Activated CD8-positive, alpha-beta memory T cell treated with anti-CD3 and anti-CD28 coated beads, Interleukin-2, amount 10 ng/mL, durations not matched to agents 7 days and 5 days (primary cell): ENCODE results near the gene KCNQ4. TPM values are rescaled to one million over a fixed set of nuclear protein-coding genes. Genes with fewer than 3 reads are reported as not detected.

Experiments used
- ATAC-seq: fragments of 150-1000 bp; cut with Tn5 transposase; one replicate; pipeline ENCODE4 v1.10.0; 2021; ENCODE audit warnings: moderate library complexity
- CTCF ChIA-PET: fragments of 350-600 bp; sonication (Branson Sonifier 250); formaldehyde crosslinking; loops from one replicate; lab custom pipeline; 2021; ENCODE audit warnings: antibody characterized with exemption; lab: Charles Lee
- DNase-seq: peaks from one replicate; pipeline ENCODE4 v3.0.0-alpha.2; 2020
- H3K27ac Mint-ChIP-seq: one replicate; pipeline ENCODE4 v1.8.0; 2021; ENCODE audit warnings: mild to moderate bottlenecking, mixed read lengths
- H3K27me3 Mint-ChIP-seq: one replicate; pipeline ENCODE4 v1.8.0; 2021; ENCODE audit warnings: mixed read lengths
- H3K36me3 Mint-ChIP-seq: one replicate; pipeline ENCODE4 v1.8.0; 2021; ENCODE audit warnings: mild to moderate bottlenecking, mixed read lengths
- H3K4me1 Mint-ChIP-seq: one replicate; pipeline ENCODE4 v1.8.0; 2021; ENCODE audit warnings: mixed read lengths
- H3K4me3 Mint-ChIP-seq: one replicate; pipeline ENCODE4 v1.8.0; 2021; ENCODE audit warnings: mild to moderate bottlenecking, moderate library complexity, mixed read lengths
- H3K9me3 Mint-ChIP-seq: one replicate; pipeline ENCODE4 v1.8.0; 2022; ENCODE audit warnings: low read depth, mixed read lengths
- total RNA-seq, 2 experiments: library from RNA; stranded (reverse); gene quantifications; one replicate each; pipeline ENCODE4 v1.2.3, GENCODE V29; 2021

KCNQ4 gene
- total RNA-seq, 2 experiments from 2014 or later = 0.12 to 0.44 TPM

DNA sequence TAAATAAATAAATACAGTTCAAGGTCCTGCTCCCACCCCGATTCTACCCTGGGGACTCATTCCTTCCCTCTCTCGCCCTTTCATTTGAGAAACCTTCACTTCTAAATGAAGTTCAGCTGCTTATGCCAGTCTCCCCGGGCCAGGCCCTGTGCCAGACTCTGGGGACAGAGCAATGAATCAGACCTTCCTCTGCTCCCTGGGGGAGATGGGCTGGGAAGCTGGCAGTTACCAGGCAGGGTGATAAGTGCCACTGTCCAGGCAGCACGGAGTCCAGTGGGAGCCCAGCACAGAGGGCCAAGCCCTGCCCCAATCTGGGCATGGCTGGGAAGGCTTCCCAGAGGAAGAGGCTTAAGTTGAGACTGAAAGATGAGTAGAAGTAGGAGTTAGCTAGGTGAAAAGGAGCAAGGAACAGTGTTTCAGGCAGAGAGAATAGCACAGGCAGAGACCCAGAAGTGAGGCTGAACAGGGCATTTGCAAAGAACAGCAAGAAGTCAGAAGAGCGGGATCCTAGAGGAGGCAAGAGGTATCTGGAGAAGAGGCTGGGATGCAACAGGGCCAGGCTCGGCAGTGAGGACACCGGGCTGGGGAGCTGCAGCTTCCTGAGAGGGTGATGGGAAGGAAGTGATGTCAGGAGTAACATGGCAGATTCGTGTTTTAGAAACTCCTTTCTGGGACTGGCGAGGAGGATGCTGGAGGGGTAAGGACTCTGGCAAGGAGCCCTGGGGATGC is 13.5 kb downstream of the KCNQ4 start:
- DNase-seq (no peak), ATAC-seq (no peak)
- H3K4me1 Mint-ChIP-seq = peaks cover 34% of the 10 kb centered on the region
- H3K27me3 Mint-ChIP-seq = peaks cover 7% of the 10 kb centered on the region
- H3K9me3 Mint-ChIP-seq = no peaks in the 10 kb centered on the region
- peak overlapping the region; percentile 30 for H3K27ac Mint-ChIP-seq
- H3K36me3 Mint-ChIP-seq = no peaks in the 10 kb centered on the region
- peak overlapping the region; percentile 16 for H3K4me3 Mint-ChIP-seq
- CTCF ChIA-PET = interaction anchor here (1.0 to 3.2 kb wide), 4 partner anchors 12 to 53 kb away, joined by 3 to 12 read pairs (median 4); no protein-coding TSS in a partner anchor

DNA sequence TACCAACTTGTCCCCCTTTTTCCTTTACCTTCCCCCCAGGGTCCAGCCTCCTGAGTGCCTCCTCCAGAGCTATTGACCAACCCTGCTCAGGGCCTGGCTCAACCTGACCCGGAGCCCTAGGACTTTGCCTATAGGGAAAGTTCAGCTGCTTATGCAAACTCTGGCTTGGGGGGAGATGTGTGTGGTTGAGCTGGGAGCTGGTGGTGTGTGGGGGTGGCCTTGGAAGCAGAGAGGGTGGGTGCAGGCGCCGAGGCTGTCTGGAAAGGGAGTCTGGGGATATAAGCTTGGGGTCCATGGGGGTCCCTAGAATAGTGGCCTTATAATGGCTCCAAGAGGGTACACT is 14.1 kb downstream of the KCNQ4 start:
- peaks cover 35% of the 10 kb centered on the region for H3K4me1 Mint-ChIP-seq
- ATAC-seq (no peak), DNase-seq (no peak)
- H3K27me3 Mint-ChIP-seq = peaks cover 7% of the 10 kb centered on the region
- no peaks in the 10 kb centered on the region for H3K36me3 Mint-ChIP-seq
- H3K27ac Mint-ChIP-seq = peak overlapping the region; percentile 30
- CTCF ChIA-PET = interaction anchor here (1.0 to 3.2 kb wide), 5 partner anchors 11 to 151 kb away, joined by 3 to 12 read pairs (median 4); no protein-coding TSS in a partner anchor
- H3K9me3 Mint-ChIP-seq = no peaks in the 10 kb centered on the region
- peak overlapping the region; percentile 16 for H3K4me3 Mint-ChIP-seq

- CTCF ChIA-PET = interaction anchor here (1.1 to 3.2 kb wide), 4 partner anchors 10 to 150 kb away, joined by 3 to 12 read pairs (median 4); no protein-coding TSS in a partner anchor
- H3K27ac Mint-ChIP-seq = no peak overlapping the region
- no peaks in the 10 kb centered on the region for H3K36me3 Mint-ChIP-seq
- no peaks in the 10 kb centered on the region for H3K9me3 Mint-ChIP-seq
- H3K27me3 Mint-ChIP-seq = peaks cover 7% of the 10 kb centered on the region
- H3K4me3 Mint-ChIP-seq = no peak overlapping the region
- DNase-seq (no peak), ATAC-seq (no peak)
- H3K4me1 Mint-ChIP-seq = peaks cover 39% of the 10 kb centered on the region
Measured at GRCh38 chr1:40798366-40799281, 15.0 kb downstream of the KCNQ4 start.

- Mint-ChIP-seq H3K9me3 (no peaks in the 10 kb centered on the region), H3K4me3 (no peak overlapping the region), H3K36me3 (no peaks in the 10 kb centered on the region), H3K27me3 (peaks cover 7% of the 10 kb centered on the region), H3K4me1 (peaks cover 39% of the 10 kb centered on the region), H3K27ac (no peak overlapping the region)
- no peak for DNase-seq
- no peak for ATAC-seq
- CTCF ChIA-PET = interaction anchor here (3.2 kb wide), 1 partner anchor 25 kb away, joined by 12 read pairs; no protein-coding TSS in a partner anchor
Measured at GRCh38 chr1:40799351-40799867, 15.8 kb downstream of the KCNQ4 start.

- H3K4me3 Mint-ChIP-seq = peak overlapping the region; percentile 46
- H3K27ac Mint-ChIP-seq = no peak overlapping the region
- CTCF ChIA-PET = interaction anchor here (1.5 kb wide), 1 partner anchor 148 kb away, joined by 3 read pairs; no protein-coding TSS in a partner anchor
- ATAC-seq (no peak), DNase-seq (no peak)
- H3K27me3 Mint-ChIP-seq = peaks cover 12% of the 10 kb centered on the region
- H3K36me3 Mint-ChIP-seq = no peaks in the 10 kb centered on the region
- no peaks in the 10 kb centered on the region for H3K9me3 Mint-ChIP-seq
- H3K4me1 Mint-ChIP-seq = peaks cover 25% of the 10 kb centered on the region
Measured at GRCh38 chr1:40801742-40802077, 18.1 kb downstream of the KCNQ4 start.

- no peaks in the 10 kb centered on the region for H3K9me3 Mint-ChIP-seq
- H3K4me1 Mint-ChIP-seq = peaks cover 21% of the 10 kb centered on the region
- peak overlapping the region; percentile 26 for H3K27ac Mint-ChIP-seq
- peaks cover 12% of the 10 kb centered on the region for H3K27me3 Mint-ChIP-seq
- peak; percentile 90 for DNase-seq
- CTCF ChIA-PET = interaction anchor here (1.5 kb wide), 2 partner anchors 8 to 147 kb away, joined by 3 to 5 read pairs; no protein-coding TSS in a partner anchor
- H3K36me3 Mint-ChIP-seq = no peaks in the 10 kb centered on the region
- peak; percentile 91 for ATAC-seq
- peak overlapping the region; percentile 46 for H3K4me3 Mint-ChIP-seq
Measured at GRCh38 chr1:40802078-40802741, 18.6 kb downstream of the KCNQ4 start.

- CTCF ChIA-PET = interaction anchor here (1.5 to 2.5 kb wide), 2 partner anchors 8 to 27 kb away, joined by 5 to 8 read pairs; no protein-coding TSS in a partner anchor
- no peak for ATAC-seq
Measured at GRCh38 chr1:40802742-40803113, 19.1 kb downstream of the KCNQ4 start.

DNA sequence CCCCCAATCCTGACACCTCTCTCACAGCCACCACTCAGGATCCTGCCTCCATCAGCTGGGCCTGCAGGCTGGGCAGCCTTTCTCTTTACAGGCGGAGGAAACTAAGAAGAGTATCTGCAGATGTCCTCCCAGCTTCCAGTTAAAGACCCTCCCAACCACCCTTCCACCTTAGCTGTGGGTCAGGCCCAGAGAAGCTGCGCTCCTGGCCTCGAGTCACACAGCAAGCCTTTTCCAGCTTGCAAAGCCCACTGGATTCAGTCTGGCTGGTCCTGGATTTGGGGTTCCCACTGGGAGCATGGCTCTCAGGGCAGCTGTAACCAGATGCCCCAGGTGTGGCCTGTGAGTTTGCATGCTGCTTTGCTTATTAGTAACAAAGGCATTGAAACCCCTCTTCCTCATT is 19.9 kb downstream of the KCNQ4 start:
- CTCF ChIA-PET = interaction anchor here (1.5 to 2.5 kb wide), 3 partner anchors 9 to 46 kb away, joined by 5 to 8 read pairs (median 5); no protein-coding TSS in a partner anchor
- H3K27ac Mint-ChIP-seq = no peak overlapping the region
- peaks cover 12% of the 10 kb centered on the region for H3K27me3 Mint-ChIP-seq
- H3K36me3 Mint-ChIP-seq = no peaks in the 10 kb centered on the region
- DNase-seq (no peak), ATAC-seq (no peak)
- H3K4me3 Mint-ChIP-seq = no peak overlapping the region
- H3K4me1 Mint-ChIP-seq = peaks cover 16% of the 10 kb centered on the region
- H3K9me3 Mint-ChIP-seq = no peaks in the 10 kb centered on the region

More at GRCh38 chr1:40802742-40803113, 19.1 kb downstream of the KCNQ4 start:
- peaks cover 12% of the 10 kb centered on the region for H3K27me3 Mint-ChIP-seq
- peak overlapping the region; percentile 38 for H3K4me3 Mint-ChIP-seq
- no peaks in the 10 kb centered on the region for H3K36me3 Mint-ChIP-seq
- DNase-seq = no peak
- peaks cover 16% of the 10 kb centered on the region for H3K4me1 Mint-ChIP-seq
- H3K27ac Mint-ChIP-seq = no peak overlapping the region
- H3K9me3 Mint-ChIP-seq = no peaks in the 10 kb centered on the region

DNA sequence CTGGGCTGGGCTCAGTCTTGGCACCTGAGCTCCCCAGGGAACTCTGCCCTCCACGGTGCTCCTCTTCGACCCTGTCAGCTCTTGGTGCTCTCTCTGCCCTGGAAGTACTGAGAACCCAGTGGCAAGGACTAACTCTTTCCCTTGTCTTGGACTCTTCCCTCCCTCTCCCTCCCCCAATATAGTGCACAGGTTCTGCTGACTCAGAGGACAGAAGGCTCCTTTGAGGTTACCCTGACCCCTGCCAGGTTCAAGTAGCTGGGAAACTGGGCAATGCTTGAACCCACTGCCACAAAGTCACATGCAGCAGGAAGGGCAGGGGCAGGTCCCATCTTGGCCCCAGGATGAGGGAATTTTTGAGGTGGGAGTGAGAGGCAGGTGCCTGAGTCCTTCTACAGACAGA is 20.3 kb downstream of the KCNQ4 start:
- H3K4me3 Mint-ChIP-seq = no peak overlapping the region
- DNase-seq = no peak
- CTCF ChIA-PET = interaction anchor here (1.5 to 2.5 kb wide), 3 partner anchors 10 to 46 kb away, joined by 5 to 8 read pairs (median 5); no protein-coding TSS in a partner anchor
- no peaks in the 10 kb centered on the region for H3K36me3 Mint-ChIP-seq
- peaks cover 12% of the 10 kb centered on the region for H3K27me3 Mint-ChIP-seq
- no peak for ATAC-seq
- peaks cover 17% of the 10 kb centered on the region for H3K4me1 Mint-ChIP-seq
- H3K27ac Mint-ChIP-seq = no peak overlapping the region
- H3K9me3 Mint-ChIP-seq = no peaks in the 10 kb centered on the region

DNA sequence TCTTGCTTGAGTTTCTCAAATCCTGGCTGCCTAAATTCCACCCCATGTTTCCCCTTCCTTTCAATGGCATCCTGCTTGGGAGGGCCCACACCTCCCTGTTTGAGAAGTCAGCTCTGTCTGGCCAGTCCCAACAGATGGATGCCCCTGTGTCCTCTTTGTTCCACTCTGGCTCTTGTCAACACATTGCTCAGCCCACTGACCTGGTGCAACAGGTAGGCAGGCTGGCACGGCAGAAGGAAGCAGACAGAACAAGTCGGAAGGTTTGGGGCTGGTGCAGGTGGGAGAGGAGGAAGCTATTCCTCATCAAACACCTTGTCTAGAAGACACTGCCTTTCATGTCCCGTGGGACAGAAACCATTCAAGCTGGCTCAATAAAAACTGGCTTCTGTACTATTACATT is 22.7 kb downstream of the KCNQ4 start:
- Mint-ChIP-seq H3K4me3 (no peak overlapping the region), H3K36me3 (no peaks in the 10 kb centered on the region), H3K9me3 (no peaks in the 10 kb centered on the region), H3K27me3 (peaks cover 11% of the 10 kb centered on the region), H3K27ac (no peak overlapping the region), H3K4me1 (peaks cover 27% of the 10 kb centered on the region)
- CTCF ChIA-PET = interaction anchor here (1.3 kb wide), 1 partner anchor 32 kb away, joined by 4 read pairs; no protein-coding TSS in a partner anchor
- ATAC-seq (no peak), DNase-seq (no peak)

GRCh38 chr1:40806731-40807695 is 23.4 kb downstream of the KCNQ4 start:
- CTCF ChIA-PET = interaction anchor here (1.2 to 1.3 kb wide), 2 partner anchors 20 to 33 kb away, joined by 3 to 4 read pairs; no protein-coding TSS in a partner anchor
- H3K36me3 Mint-ChIP-seq = no peaks in the 10 kb centered on the region

More at GRCh38 chr1:40806731-40807695, 23.4 kb downstream of the KCNQ4 start:
- Mint-ChIP-seq H3K27ac (no peak overlapping the region), H3K9me3 (no peaks in the 10 kb centered on the region), H3K27me3 (peaks cover 10% of the 10 kb centered on the region), H3K4me1 (peaks cover 19% of the 10 kb centered on the region), H3K4me3 (no peak overlapping the region)
- no peak for ATAC-seq
- DNase-seq = no peak
